GM19372 (cell line): ENCODE data around the gene RGS6.

ENCODE experiments used
- ATAC-seq: cut with Tn5 transposase; IDR thresholded peaks from one replicate; pipeline ENCODE4 v1.9.1; 2021; ENCODE audit warnings: mild to moderate bottlenecking, low read depth, moderate library complexity; ENCODE audit not compliant: unreplicated experiment

Gene RGS6

GRCh38 chr14:72141084-72141483, 208.9 kb downstream of the RGS6 start:
- no peak for ATAC-seq

DNA sequence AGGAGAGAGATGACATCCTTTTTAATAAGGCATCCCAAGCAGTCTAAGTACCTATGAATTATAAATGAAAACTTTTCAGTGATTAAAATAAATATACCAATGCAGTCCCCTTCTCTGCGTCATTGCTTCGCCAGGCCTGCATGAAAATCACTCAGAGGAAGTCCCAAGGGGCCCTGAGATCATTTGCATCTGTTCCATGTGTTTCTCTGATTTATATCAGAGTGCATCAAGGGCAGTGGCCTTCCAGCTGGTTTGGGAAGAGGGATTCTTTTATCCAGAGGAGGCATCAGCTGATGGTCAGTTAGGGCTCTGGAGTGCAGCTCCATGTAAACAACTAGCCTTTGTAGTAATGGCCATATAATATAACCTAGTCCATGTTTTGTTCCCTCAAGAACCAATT, 210.1 kb downstream of the RGS6 start:
- no peak for ATAC-seq

DNA sequence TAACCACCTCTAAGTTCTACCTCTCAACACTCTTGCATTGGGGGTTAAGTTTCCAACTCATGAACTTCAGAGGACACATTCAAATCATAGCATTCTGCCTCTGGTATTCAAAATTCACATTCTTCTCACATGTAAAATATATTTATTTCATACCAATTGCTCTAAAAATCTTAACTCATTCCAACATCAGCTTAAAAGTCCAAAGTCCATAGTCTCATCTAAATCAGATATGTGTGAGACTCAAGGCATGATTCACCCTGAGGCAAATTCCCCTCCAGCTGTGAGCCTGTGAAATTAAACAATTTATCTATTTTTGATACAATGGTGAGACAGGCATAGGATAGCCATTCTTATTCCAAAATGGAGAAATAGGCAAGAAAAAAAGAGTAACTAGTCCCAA, 214.0 kb downstream of the RGS6 start:
- no peak for ATAC-seq

DNA sequence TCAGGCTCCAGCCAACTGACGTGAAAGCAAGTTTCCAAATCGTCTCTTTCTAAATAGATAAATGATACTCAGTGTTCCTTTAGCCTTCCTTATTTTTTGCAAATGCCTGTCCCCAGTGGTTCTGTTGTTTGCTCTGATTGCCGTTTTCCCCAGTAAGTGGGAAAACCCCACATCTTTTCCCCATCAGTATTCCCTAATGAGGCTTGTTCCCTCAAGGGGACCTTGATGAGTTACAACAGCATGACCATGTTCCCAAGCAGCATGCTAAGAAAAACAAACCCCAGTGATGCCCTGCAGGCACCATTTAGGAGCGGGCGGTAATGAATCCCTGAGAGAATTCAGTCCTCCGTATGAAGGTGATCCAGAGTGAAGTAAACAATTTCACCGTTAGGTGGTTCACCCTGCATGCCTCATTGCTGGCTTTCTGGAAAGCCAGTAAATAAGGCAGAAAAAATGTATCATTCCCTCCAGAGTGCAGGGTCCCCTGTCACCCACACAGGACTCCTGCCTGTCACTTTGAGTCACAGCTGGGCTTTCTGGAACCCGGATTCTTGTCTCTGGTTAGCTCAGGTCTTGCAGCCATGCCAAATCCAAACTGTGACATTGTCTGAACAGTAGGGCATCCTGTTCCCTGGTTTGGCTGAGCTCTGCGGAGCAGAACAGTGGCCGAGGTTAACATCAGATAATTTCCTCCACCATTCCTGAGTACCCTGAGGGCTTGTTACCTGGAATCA, 222.6 kb downstream of the RGS6 start:
- ATAC-seq: no peak

- ATAC-seq: no peak
These were observed 223.3 kb downstream of the RGS6 start for GRCh38 chr14:72155379-72155993.

DNA sequence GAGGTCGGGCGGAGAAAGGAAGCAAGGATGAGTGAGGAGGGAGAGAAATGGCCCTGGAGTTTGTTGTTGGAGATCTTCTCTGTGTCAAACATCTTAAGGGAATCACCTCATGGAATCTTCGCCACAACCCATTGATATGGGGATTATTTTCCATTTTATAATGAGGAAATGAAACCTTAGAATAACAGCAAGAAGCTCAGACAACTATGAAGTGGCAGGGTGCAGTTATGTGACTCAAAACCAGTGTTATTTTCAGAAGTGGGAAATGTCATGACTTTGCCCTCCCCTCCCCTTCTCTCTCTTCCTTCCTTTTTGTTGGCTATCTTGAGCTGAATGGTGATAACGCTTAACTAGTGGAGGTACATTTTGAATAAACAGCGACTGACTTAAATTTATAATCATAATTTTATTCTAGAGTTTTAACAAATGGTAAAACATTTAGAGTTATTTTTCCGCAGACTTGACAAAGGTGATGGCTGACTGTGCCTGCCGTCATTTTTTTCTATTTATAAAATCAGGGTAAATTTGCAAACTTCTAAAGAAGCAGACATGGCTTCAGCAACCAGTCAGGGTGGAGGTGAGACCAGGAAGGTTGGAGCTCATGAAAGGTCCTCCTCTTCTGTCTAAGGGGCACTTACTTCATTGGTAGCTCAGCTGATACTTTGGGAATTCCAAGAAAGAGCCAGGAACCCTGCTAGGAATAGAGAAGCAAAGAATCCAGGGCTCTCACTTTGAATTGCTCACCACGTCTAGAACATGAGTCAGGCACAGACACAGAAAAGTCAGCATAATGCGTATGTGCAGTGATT, 232.4 kb downstream of the RGS6 start:
- no peak for ATAC-seq

DNA sequence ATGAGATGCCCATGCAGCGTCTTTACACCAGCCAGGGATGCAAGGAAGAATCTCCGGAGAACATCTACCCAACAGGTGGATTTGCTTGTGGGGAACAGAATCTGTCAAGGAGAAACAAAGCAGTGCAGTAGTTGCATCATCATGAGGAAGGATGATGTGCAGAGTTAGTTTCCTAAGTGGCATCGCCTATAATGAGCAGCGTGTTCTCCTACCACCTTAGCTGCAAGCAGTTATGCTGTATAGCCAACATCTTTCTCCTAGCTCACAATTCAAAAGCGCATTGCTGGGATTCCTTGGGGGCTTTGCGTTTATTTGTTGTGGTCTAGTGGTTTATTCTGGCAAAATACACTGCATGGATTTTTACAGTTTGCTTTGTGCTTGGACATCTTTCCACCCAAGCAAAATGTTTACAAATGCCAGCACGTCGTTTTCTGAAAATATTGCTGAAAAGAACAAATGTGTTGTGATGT, 233.0 kb downstream of the RGS6 start:
- no peak for ATAC-seq

- ATAC-seq: no peak
These were observed 237.3 kb downstream of the RGS6 start for GRCh38 chr14:72169521-72169920.

DNA sequence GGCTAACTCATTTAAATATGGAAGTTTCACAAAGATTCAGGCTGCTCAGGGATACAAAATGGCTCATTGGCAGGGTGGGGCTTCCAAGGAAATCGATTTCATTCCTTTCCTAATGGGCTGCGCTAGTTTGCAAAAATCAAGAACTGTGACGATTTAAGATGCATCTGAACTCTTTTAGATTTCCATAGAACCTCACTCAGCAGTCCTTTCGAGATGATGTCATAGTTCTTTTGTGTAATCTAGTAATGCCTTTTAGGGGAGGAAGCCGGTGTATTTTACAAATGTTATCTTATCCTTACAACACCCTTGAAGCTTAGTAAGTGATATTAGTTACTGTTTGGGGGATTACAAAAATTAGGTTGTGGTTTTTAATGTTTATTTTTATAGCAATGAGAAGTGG, 239.8 kb downstream of the RGS6 start:
- no peak for ATAC-seq

GRCh38 chr14:72172597-72172996, 240.4 kb downstream of the RGS6 start:
- no peak for ATAC-seq

- ATAC-seq: no peak
These were observed 240.9 kb downstream of the RGS6 start for GRCh38 chr14:72173038-72173720.

GRCh38 chr14:72177251-72177650, 245.0 kb downstream of the RGS6 start:
- no peak for ATAC-seq

DNA sequence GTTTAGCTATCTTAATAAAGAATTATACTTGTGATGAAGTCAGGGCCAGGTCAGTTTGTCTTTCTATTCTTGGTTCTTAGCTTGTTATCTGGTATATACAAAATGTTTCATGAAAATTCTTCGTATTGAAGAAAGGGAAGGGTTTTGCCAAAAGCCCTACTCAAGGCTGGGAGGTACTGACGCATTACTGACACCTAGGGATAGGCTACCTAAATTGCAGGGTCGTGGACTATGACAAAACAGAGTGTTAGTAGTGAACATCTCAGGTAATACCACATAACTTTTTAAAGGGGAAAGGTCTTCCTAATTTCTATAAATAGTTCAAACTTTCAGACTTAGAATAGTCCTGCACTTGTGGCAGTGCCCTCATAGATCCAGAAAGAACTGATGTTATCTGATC, 246.3 kb downstream of the RGS6 start:
- no peak for ATAC-seq

- no peak for ATAC-seq
These were observed 250.6 kb downstream of the RGS6 start for GRCh38 chr14:72182708-72183432.

- ATAC-seq: no peak
These were observed 251.4 kb downstream of the RGS6 start for GRCh38 chr14:72183631-72184030.

DNA sequence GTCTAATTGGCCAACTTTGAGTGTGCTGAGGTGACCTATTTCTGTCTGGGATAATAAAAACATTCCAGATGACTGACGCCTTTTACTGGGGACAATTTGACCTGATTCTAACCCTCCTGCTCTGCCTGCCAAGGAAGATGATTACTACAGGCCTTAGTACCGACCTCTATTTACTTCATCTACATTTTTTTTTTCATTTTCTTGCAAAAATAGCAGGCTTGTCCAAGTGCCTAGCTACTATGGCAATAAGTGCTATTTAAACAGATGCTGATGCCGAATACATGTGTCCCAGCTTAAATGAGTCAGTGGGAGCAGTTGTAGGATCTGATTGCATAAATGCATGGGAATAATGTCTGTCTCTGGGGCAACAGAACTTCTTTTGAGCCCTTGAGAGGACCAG, 254.3 kb downstream of the RGS6 start:
- ATAC-seq: no peak

DNA sequence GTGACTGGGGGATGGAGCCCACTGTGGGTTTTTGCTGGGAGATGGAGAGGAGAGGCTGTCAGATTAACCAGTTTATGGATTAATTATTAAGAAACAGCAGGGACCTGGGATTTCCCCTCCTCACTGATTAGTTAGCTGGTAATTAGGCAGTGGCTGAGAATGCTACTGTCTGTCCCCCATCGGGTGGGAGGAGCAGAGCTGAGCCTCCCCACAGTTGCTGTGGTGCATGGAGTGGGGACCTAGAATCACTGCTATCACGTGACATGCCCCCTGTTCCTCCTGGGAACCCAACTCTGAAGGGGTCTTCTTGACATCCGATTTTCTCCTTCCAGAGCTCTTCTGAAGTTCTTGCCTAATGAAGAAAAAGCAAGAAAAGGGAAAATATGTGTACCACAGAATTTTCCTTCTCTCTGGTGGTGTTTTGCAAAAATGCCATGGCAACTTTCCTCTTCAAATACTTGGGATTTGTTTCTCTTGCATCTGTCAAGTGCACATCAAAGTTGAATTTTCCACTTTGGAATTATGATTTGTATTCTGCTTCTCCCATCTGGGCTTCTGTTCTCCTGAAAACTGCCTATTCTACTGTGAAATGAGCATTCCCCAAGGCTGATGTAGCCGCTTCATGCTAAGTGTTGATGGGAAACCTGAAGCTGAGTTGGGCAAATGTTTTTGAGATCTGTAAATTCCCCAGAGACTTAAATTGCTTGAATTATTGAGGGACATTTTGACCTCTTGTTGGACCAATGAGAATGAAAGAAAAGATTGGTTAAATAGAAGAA, 264.2 kb downstream of the RGS6 start:
- ATAC-seq: no peak

GRCh38 chr14:72201645-72202044, 269.4 kb downstream of the RGS6 start:
- no peak for ATAC-seq

GRCh38 chr14:72213424-72213823, 281.2 kb downstream of the RGS6 start:
- ATAC-seq: no peak
